Stimulated activated CD8-positive, alpha-beta memory T cell treated with anti-CD3 and anti-CD28 coated beads, Interleukin-15, amount 100 ng/mL, for 1 hour (primary cell): ENCODE results near the gene AIPL1.
A peak's percentile ranks its signal among the peaks of the same experiment; 100 is the strongest.

Source experiments
- DNase-seq: peaks from one replicate; pipeline ENCODE4 v3.0.0-alpha.2; 2020; ENCODE audit warnings: low read depth

AIPL1 gene

DNA sequence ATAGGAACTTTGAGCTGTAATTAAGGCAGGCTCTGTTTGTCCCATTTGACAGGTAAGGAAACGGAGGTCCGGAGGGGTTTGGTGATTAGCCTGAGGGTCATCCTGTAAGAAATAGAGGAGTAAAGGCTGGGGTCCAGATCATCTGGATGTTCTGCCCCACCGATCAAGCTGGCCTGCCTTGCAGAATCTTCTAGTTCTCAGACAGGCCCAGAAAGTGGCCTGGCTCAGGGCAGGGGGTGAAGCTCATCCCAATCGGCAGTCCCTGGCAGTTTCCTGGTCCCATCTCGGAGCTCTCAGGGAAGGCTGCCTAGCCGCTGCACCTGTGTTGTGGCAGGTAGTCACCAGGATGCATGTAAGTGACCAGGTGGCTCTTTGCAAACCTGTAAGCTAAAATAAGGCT is 13.6 kb upstream of the AIPL1 start:
- DNase-seq, result no peak

- DNase-seq, result no peak
Measured at GRCh38 chr17:6446516-6447100, 11.7 kb upstream of the AIPL1 start.

- no peak for DNase-seq
Measured at GRCh38 chr17:6444571-6445335, 9.8 kb upstream of the AIPL1 start.

GRCh38 chr17:6443692-6444570 is 9.0 kb upstream of the AIPL1 start, which contains the start of gene PIMREG:
TSS of gene PIMREG (plus strand) at chr17:6444455. CDS start at chr17:6445111, 656 bp downstream.
- DNase-seq, result peak; percentile 82

- DNase-seq, result no peak
Measured at GRCh38 chr17:6442775-6443174, 7.9 kb upstream of the AIPL1 start.

DNA sequence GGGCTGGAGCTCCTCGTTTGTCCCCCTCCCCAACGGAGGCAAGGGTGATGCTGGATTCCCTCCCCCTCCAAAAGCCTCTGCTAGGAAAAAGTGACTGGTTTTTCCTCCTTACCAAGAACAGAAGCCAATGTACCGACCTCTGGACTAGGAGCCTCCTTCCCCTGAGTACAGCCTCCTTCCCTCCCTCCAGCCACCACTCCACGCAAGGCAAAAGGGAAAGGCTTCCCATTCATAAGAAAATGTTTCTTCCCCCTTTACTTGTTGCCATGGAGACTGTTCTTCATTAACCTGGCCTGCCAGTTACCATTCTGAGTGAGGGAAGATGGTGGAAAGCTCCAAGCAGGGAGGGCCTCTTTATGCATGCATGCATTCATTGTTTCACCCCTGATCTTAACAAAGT is 5.0 kb upstream of the AIPL1 start:
- DNase-seq, result no peak

GRCh38 chr17:6437956-6438355 is 3.0 kb upstream of the AIPL1 start:
- no peak for DNase-seq

GRCh38 chr17:6437466-6437865 is 2.5 kb upstream of the AIPL1 start:
- no peak for DNase-seq

DNA sequence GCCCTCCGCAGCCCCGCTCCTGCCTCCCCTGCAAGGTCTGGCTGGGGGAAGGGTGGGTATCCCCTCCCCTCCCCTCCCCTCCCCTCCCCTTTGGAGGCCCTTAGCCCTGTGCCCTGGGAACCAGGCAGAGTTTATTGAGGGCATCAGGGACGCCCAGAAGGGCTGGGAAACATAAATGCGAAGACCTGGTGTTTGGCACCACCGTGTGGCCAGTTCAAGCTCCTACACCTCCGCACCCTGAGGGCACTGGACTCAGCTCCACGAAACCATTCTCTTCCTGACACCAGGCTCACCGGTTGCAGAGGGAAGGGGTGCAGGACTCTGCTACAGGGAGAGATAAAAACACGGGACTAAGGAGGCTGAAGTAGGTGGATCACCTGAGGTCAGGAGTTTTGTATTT is 1.0 kb upstream of the AIPL1 start:
- peak; percentile 38 for DNase-seq

GRCh38 chr17:6430769-6431168 is 4.2 kb downstream of the AIPL1 start:
- DNase-seq, result no peak

- no peak for DNase-seq
Measured at GRCh38 chr17:6429266-6429665, 5.7 kb downstream of the AIPL1 start.

DNA sequence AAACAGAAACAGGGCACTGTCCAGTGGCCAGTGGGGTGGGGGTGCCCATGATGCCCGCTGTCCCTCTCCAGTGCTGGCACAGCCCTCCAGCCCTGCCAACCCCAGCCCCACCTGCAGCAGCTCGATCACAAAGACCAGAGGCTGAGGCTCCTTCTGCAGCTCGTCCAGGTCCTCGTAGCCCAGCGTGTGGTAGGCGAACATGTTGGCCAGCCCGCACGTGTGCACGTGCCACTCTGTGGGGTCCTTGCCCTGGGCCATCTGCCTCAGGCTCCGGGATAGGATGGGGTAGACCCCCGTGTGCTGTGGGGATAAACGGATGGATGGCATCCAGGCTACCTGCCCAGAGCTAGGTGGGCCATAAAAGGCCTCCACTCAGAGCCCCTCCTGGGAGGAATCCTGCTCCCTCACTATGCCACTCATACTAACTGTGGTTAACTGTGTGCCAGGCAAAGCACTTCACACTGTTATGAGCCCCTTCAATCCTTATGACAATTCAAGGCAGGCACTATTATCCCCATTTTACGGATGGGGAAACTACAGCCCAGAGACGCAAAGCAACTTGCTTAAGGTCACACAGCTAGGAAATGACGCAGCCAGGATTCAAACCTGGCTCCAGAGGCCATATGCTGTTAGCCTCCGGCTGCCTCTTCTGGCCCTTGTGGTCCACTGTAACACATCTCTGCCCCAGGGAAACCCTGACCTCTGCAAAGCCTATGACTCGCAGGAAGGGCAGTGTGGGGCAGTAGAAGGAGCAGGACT is 6.5 kb downstream of the AIPL1 start:
- DNase-seq, result no peak

DNA sequence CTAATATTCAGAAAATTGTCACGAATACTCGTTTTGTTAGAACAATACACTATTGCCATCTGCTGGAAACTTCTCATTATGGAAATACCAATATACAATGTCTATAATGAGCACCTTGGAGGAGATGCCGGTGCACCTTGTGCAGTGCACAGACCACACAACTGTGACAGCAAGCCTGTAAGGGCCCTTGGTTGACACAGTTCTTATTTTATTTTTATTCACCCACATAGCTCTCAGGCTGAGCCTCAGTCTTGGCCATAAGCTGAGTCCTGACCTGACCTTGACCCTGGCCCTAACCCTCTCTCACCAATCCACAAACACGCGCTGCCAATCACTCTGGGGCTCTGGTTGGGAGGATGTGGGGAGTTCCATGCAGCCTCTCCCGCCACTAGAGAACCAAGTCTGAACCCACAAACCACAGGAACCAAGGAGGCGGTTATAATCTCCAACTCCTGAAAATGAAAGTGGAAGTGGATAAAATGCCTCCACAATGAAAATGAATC is 7.6 kb downstream of the AIPL1 start:
- no peak for DNase-seq

GRCh38 chr17:6426356-6427101 is 8.4 kb downstream of the AIPL1 start:
- DNase-seq, result no peak

GRCh38 chr17:6425407-6425806 is 9.5 kb downstream of the AIPL1 start:
- no peak for DNase-seq

DNA sequence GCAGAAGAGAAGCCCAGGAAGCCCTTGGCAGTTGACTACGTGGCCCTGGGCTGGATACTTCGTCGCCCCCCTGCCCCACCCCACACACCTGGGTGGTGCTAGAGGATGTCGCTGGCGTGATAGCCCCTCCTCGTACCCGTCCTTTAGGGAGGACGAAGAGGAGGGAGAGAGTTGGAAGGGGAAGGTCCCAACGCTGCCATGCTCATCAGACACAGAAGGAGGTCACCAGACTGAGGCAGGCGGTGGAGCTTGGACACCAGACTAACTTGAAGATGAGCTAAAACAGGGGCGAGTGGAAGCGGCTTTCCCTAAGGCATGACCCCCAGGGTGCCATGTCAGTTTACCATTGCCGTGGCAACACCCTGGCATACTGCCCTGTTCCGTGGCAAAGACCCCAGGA is 11.0 kb downstream of the AIPL1 start:
- DNase-seq, result no peak

GRCh38 chr17:6422654-6423241 is 12.2 kb downstream of the AIPL1 start:
- DNase-seq, result no peak

GRCh38 chr17:6421700-6422604 is 13.0 kb downstream of the AIPL1 start:
- DNase-seq, result peak; percentile 51

DNA sequence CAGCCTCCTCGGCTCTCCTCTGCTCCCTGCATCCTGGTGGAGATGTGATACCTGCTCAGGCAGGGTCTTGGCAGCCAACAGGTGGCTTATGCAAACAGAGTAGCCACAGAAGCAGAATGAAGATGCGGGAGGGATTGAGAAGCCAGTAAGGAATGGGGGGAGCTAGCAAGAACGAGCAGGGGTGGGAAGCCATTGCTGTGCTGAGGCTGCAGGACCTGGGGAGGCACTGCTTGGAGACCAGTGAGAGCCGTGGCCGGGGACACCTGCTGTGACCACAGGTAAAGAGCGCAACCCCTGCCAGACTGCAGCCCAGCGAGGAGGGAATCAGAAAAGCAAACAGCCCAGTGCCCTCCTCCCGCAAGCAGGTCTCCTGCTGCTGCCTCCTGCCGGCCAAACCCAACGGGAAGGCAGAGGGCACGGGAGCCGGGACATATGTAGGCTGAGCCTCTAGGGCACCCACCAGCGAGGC is 14.7 kb downstream of the AIPL1 start:
- no peak for DNase-seq

GRCh38 chr17:6415616-6416015 is 19.3 kb downstream of the AIPL1 start:
- DNase-seq, result no peak
